KMS-11 (cell line): ENCODE measurements around the gene TET2.

Experiments
- H2AFZ ChIP-seq: fragments of 200-600 bp; sonication (generic); 2 replicates; pipeline ENCODE4 v1.6.1; 2016; ENCODE audit warnings: antibody characterized with exemption, mixed run types, low read depth
- H3K27ac ChIP-seq: fragments of 200-600 bp; sonication (generic); 2 replicates; pipeline ENCODE4 v1.6.1; 2016; ENCODE audit warnings: mild to moderate bottlenecking, mixed run types
- H3K27me3 ChIP-seq: fragments of 200-600 bp; sonication (generic); 2 replicates; pipeline ENCODE4 v1.6.1; 2017; ENCODE audit warnings: mild to moderate bottlenecking, low read depth, mixed run types, moderate library complexity; ENCODE audit not compliant: insufficient read depth
- H3K36me3 ChIP-seq: fragments of 200-600 bp; sonication (generic); 2 replicates; pipeline ENCODE4 v1.6.1; 2017; ENCODE audit warnings: mild to moderate bottlenecking, mixed run types; ENCODE audit not compliant: insufficient read depth
- H3K4me1 ChIP-seq: fragments of 200-600 bp; sonication (generic); 2 replicates; pipeline ENCODE4 v1.6.1; 2016; ENCODE audit warnings: mild to moderate bottlenecking, low read depth, mixed run types; ENCODE audit not compliant: poor library complexity, severe bottlenecking
- H3K4me2 ChIP-seq: fragments of 200-600 bp; sonication (generic); 2 replicates; pipeline ENCODE4 v1.7.0; 2016; ENCODE audit warnings: mild to moderate bottlenecking, mixed run types
- H3K4me3 ChIP-seq: fragments of 200-600 bp; sonication (generic); IDR thresholded peaks from 2 replicates; pipeline ENCODE4 v1.6.1; 2017; ENCODE audit warnings: low read depth, low read length, mixed read lengths; ENCODE audit not compliant: insufficient read depth
- H3K79me2 ChIP-seq: fragments of 200-600 bp; sonication (generic); 2 replicates; pipeline ENCODE4 v1.6.1; 2016; ENCODE audit warnings: low read depth, mixed run types; ENCODE audit not compliant: insufficient read depth
- H3K9ac ChIP-seq: fragments of 200-600 bp; sonication (generic); 2 replicates; pipeline ENCODE4 v1.6.1; 2016; ENCODE audit warnings: mild to moderate bottlenecking, mixed run types
- H4K20me1 ChIP-seq: fragments of 200-600 bp; sonication (generic); 2 replicates; pipeline ENCODE4 v1.6.1; 2016; ENCODE audit warnings: mild to moderate bottlenecking, mixed run types; ENCODE audit not compliant: insufficient read depth
- CTCF ChIP-seq: fragments of 200-600 bp; sonication (generic); conservative IDR thresholded peaks from 2 replicates; pipeline ENCODE4 v1.6.1; 2017; ENCODE audit warnings: low read depth, mild to moderate bottlenecking, antibody characterized with exemption, low read length, moderate library complexity, mixed read lengths

Gene TET2

DNA sequence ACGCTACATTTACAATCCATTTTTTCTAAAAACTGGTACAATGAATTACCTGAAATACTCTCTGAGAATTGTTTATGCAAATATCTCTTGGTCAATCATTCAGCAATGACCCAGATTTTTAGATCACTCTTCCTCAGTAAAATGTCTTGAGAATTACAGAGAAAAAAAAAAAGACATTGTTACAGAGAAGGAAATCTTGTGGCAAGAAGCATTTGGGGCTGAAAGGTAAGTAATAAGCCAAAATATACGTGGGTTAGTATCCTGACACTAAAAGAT lies 19.6 kb upstream of the TET2 start:
- Histone ChIP-seq H3K27me3 (no peaks in the 10 kb centered on the region), H3K4me2 (no peak overlapping the region), H3K9ac (no peak overlapping the region), H3K4me1 (no peaks in the 10 kb centered on the region), H3K36me3 (no peaks in the 10 kb centered on the region), H3K79me2 (no peaks in the 10 kb centered on the region), H2AFZ (no peak overlapping the region), H3K27ac (no peak overlapping the region), H4K20me1 (no peaks in the 10 kb centered on the region), H3K4me3 (no peak overlapping the region)
- no peak for TF ChIP-seq CTCF

- Histone ChIP-seq H3K4me3 (no peak overlapping the region), H3K4me2 (no peak overlapping the region), H2AFZ (no peak overlapping the region), H3K27me3 (no peaks in the 10 kb centered on the region), H3K4me1 (no peaks in the 10 kb centered on the region), H3K27ac (no peak overlapping the region), H3K36me3 (no peaks in the 10 kb centered on the region), H3K9ac (no peak overlapping the region), H4K20me1 (no peaks in the 10 kb centered on the region), H3K79me2 (no peaks in the 10 kb centered on the region)
- TF ChIP-seq CTCF: no peak
Observed at GRCh38 chr4:105128208-105128607, 18.5 kb upstream of the TET2 start.

DNA sequence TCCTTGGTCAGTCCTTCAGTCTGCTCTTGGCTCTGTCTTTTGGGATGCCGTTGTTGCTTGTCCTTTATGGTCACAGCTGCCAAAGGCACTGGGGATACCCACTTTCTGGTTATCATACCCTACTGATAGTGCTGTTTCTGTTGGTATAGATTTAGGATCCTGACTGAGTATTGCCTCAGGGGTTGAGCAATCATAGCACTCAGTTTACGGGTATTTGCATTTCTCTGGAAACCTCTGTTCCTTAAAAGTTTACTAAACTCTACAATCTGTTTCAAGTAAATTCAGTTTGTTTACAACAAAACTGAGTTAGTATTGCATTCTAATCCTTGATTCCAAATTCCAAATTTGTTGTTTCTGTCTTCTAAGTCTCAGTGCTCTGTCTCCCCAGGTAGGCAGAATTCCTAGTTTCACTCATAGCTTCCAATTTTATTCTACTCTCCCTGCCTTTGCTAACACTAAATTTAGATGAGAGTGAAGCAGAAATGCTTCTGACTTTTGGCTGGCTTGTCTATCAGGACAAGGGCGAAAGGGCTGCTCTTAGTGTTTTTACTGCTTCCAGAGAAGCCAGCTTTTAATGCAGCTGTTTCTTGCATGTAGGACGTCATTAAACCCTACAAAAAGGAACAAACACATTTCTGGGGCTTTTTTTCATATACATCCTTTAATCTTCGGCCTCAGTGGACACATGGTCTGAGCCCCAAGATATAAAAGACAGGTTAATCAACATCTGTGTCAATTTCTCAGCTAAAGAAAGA lies 17.2 kb upstream of the TET2 start:
- H3K4me2 ChIP-seq: no peak overlapping the region
- no peaks in the 10 kb centered on the region for H4K20me1 ChIP-seq
- no peaks in the 10 kb centered on the region for H3K36me3 ChIP-seq
- TF ChIP-seq CTCF: no peak
- no peaks in the 10 kb centered on the region for H3K4me1 ChIP-seq
- no peak overlapping the region for H3K9ac ChIP-seq
- no peaks in the 10 kb centered on the region for H3K27me3 ChIP-seq
- no peak overlapping the region for H3K27ac ChIP-seq
- H3K4me3 ChIP-seq: no peak overlapping the region
- no peak overlapping the region for H2AFZ ChIP-seq
- no peaks in the 10 kb centered on the region for H3K79me2 ChIP-seq

GRCh38 chr4:105130945-105131344 lies 15.7 kb upstream of the TET2 start:
- Histone ChIP-seq H3K4me1 (no peaks in the 10 kb centered on the region), H3K36me3 (no peaks in the 10 kb centered on the region), H4K20me1 (no peaks in the 10 kb centered on the region), H3K79me2 (no peaks in the 10 kb centered on the region), H3K4me3 (no peak overlapping the region), H3K4me2 (no peak overlapping the region), H3K9ac (no peak overlapping the region), H2AFZ (no peak overlapping the region), H3K27ac (no peak overlapping the region), H3K27me3 (no peaks in the 10 kb centered on the region)
- no peak for TF ChIP-seq CTCF
